ENCODE data around the gene ABHD12.

ABHD12 gene

GRCh38 chr20:25380945-25381614 is 9.6 kb downstream of the ABHD12 start:
- DNase-seq (ENCODE audit: low spot score): no peak

- DNase-seq (ENCODE audit: low spot score): no peak
Measured at GRCh38 chr20:25378884-25379733, 11.5 kb downstream of the ABHD12 start.

- DNase-seq (ENCODE audit: low spot score): no peak
Measured at GRCh38 chr20:25378189-25378883, 12.3 kb downstream of the ABHD12 start.

- DNase-seq (ENCODE audit: low spot score): no peak
Measured at GRCh38 chr20:25376886-25377285, 13.7 kb downstream of the ABHD12 start.

DNA sequence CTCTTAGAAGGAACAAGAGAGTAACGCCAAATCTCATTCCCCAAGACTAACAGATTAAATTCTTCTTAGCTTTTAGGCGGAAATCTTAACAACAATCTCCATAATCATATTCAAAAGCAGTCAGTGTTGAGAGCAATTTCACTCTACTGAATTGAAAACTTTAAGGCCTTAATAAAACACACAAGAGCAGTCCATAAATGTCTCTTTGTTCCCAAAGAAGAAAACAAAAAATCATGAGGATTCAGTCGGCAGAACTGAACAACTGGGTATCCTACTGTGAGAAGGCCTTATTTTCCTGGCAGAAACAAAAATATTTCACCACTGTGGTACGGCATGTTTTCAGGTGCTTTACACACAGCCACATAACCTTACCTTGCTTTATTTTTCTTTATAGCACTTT is 14.4 kb downstream of the ABHD12 start:
- DNase-seq (ENCODE audit: low spot score): no peak

- no peak for DNase-seq (ENCODE audit: low spot score)
Measured at GRCh38 chr20:25374842-25375241, 15.8 kb downstream of the ABHD12 start.

GRCh38 chr20:25372584-25373336 is 17.9 kb downstream of the ABHD12 start:
- DNase-seq (ENCODE audit: low spot score): no peak

GRCh38 chr20:25369971-25370370 is 20.7 kb downstream of the ABHD12 start:
- no peak for DNase-seq (ENCODE audit: low spot score)

GRCh38 chr20:25369529-25369928 is 21.1 kb downstream of the ABHD12 start:
- no peak for DNase-seq (ENCODE audit: low spot score)

DNA sequence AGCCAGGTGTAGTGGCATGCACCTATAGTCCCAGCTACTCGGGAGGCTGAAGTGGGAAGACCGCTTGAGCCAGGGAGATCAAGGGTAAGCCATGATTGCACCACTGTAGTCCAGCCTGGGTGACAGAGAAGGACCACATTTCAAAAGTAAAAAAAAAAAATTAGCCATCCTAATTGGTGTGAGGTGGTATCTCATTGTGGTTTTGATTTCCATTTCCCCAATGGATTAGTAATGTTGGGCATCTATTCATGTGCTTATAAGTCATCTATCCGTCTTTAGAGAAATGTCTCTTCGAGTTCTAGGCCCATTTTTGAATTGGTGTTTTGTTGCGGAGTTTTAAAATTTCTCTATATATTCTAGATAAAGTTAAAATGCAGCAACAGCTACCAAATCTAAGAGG is 21.7 kb downstream of the ABHD12 start:
- DNase-seq (ENCODE audit: low spot score): no peak

GRCh38 chr20:25368526-25368925 is 22.1 kb downstream of the ABHD12 start:
- no peak for DNase-seq (ENCODE audit: low spot score)

DNA sequence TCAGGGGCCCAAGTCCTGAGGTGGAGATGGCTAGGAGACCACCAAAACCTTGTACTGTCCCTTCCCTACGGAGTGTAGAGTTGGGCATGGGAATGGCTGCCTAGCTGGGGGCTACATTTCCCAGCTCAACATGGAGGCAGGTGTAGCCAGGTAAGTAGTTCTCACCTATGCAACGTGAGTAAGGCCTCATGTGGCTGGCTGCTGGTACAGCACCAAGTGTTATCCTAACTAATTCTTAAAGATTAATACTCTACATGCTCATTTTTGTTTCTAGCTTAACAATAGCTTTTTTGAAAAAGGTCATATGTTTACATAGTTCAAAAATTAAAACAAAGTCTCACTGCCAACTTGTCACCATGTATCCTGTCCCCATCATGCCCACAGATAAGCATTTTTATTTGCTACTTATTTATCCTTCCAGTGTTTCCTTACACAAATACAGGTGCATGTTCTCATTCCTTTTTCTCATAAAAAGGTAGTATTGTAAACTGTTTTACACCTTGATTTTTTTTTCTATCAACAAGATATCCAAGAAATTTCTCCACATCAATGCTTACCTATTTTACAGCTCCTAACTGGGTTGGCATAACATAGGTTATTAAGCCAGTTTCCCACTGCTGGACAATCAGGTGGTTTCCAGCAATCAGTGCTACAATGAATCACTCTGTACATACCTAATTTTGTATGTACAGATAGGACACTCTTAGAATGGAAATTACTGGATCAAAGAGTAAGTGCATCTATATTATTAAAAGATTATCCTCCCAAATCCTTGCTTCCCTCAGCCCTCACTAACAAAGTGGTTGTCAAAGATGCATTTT is 25.5 kb downstream of the ABHD12 start:
- DNase-seq (ENCODE audit: low spot score): no peak

- no peak for DNase-seq (ENCODE audit: low spot score)
Measured at GRCh38 chr20:25364180-25364788, 26.4 kb downstream of the ABHD12 start.

GRCh38 chr20:25361287-25361683 is 29.4 kb downstream of the ABHD12 start:
- no peak for DNase-seq (ENCODE audit: low spot score)

DNA sequence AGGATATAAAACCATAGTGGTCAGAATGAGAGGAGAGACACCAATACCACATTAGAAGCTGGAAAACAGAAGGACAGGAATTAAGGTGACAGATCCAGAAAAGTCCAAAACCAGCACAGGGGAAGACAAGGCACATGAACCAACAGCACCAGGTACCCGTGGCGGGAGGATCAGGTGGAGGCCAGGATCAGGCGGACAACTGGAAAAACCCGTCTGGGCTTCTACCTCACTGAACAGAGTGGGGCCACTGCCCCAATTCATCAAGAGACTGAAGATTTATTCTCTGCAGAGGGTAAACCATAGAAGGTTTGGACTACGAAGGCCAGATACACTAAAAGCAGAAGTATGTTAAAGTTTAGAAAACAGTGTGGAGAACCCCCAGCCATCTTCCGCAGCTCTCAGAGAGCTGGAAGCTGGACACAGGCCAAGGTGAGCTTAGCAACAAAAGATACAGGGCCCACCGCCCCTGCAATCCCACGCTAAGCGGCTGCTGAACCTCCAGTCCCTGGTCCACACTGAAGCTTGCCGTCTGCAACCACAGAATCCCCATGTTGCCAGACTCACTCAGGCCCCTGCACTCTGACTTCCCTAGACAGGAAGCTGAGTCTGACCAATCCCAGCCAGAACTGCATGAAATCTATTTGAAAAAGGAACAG is 29.9 kb downstream of the ABHD12 start:
- peak; percentile 49 for DNase-seq (ENCODE audit: low spot score)

DNA sequence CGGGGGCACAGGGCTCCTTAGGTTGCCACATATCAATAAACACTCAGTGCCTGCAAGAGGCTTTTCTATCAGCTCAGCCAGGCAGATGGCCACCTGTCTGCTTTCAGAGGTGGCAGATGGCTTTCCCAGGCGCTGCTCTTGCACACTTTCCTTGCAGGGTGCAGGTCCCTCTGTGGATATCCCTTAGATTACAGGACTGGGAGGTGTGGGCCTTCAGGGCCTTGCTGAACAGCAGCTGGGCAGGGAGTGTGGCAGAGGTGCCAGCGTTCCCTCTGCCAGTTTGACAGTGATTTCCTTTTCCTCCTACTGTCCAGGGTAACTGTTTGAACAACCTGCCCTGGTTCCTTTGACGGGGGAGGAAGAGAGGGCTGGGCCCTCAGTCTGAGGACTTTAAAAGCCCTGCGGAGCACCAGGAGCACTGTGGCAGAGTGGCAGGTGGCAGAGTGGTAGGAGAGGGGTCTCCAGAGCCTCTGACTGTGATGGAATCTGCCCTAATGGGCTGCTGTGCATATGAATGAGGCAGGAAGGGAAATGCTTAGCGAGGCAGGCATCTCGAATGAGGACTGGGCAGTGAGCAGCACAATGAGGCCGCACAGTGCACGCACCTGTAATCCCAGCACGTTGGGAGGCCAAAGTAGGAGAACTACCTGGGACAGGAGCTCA is 34.2 kb downstream of the ABHD12 start:
- peak; percentile 82 for DNase-seq (ENCODE audit: low spot score)

- no peak for DNase-seq (ENCODE audit: low spot score)
Measured at GRCh38 chr20:25355866-25356265, 34.8 kb downstream of the ABHD12 start.

- DNase-seq (ENCODE audit: low spot score): no peak
Measured at GRCh38 chr20:25355011-25355595, 35.5 kb downstream of the ABHD12 start.
